AG10803 (cell line): ENCODE results near the gene YIPF6.

ENCODE experiments used
- DNase-seq: peaks from one replicate; pipeline ENCODE4 v3.0.0; 2010; ENCODE audit warnings: low read depth
- H3K4me3 ChIP-seq: 2 replicates; pipeline ENCODE4 v1.5.1; 2011; ENCODE audit warnings: mild to moderate bottlenecking, low read length, control low read depth
- CTCF ChIP-seq: conservative IDR thresholded peaks from 2 replicates; pipeline ENCODE4 v1.5.1; 2011; ENCODE audit warnings: mild to moderate bottlenecking, low read length, control low read depth, inconsistent platforms

Gene YIPF6

DNA sequence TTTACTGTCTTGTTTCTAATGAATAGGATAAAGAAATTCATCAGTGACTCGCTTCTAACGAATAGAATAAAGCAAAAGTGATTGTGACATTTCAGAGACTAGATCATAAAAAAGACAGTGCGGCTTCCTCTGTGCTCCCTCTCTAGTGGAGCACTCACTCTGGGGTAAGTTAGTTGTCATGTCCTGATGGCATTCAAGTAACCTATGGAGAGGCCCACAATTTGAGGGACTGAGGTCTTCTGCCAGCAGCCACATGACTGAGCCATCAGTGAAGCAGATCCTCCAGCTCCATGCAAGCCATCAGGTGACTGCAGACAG is 72.4 kb downstream of the YIPF6 start:
- TF ChIP-seq CTCF: no peak

GRCh38 chrX:68571610-68572311 is 72.9 kb downstream of the YIPF6 start:
- H3K4me3 ChIP-seq: no peak overlapping the region
- peak; percentile 48 for DNase-seq

More for the DNA sequence above, 72.4 kb downstream of the YIPF6 start:
- no peak for DNase-seq
- H3K4me3 ChIP-seq: no peak overlapping the region

GRCh38 chrX:68574240-68574639 is 75.4 kb downstream of the YIPF6 start:
- TF ChIP-seq CTCF: no peak
- H3K4me3 ChIP-seq: no peak overlapping the region
- DNase-seq: no peak

More at GRCh38 chrX:68571610-68572311, 72.9 kb downstream of the YIPF6 start:
- no peak for TF ChIP-seq CTCF

- TF ChIP-seq CTCF: no peak
- no peak for DNase-seq
- H3K4me3 ChIP-seq: no peak overlapping the region
Measured at GRCh38 chrX:68579810-68580209, 81.0 kb downstream of the YIPF6 start.

DNA sequence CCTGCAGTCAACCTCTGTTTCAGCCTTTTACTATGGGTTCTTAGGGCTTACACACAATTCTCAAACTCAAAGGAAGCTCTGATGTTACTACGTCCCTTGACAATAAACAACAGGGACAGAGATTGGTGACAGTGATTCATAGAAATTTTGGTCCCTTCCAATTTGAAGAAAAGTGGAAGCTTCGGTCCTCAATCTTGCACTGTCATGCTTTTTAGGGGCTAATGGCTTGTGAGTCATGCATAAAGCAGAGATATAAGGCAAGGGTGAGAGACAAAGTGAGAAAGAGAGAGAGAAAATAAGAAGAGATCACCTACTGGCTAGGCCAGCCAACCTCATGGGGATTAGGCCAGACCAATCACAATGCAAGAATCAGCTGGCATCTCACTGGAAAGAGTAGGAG is 85.4 kb downstream of the YIPF6 start:
- no peak for DNase-seq
- no peak for TF ChIP-seq CTCF
- no peak overlapping the region for H3K4me3 ChIP-seq
